Coronary artery (tissue), 2 donors: Measurements from ENCODE around the gene PTPN20.

Experiments used
- DNase-seq: peaks from one replicate; pipeline ENCODE4 v3.0.0-alpha.2; 2017; ENCODE audit warnings: low spot score
- H3K27ac ChIP-seq, 2 donors: fragments of 200-600 bp; sonication (generic); one replicate each; pipeline ENCODE4 v1.5.1; 2016 to 2019
- H3K4me3 ChIP-seq: fragments of 200-600 bp; sonication (generic); 2 replicates; pipeline ENCODE4 v1.5.1; 2016; ENCODE audit warnings: mild to moderate bottlenecking, moderate library complexity
- TF ChIP-seq, protein P1 (sequence below): fragments of 200-600 bp; sonication (generic); IDR thresholded peaks from one replicate; pipeline ENCODE4 v1.5.1; 2019; ENCODE audit warnings: antibody characterized with exemption

Gene PTPN20

DNA sequence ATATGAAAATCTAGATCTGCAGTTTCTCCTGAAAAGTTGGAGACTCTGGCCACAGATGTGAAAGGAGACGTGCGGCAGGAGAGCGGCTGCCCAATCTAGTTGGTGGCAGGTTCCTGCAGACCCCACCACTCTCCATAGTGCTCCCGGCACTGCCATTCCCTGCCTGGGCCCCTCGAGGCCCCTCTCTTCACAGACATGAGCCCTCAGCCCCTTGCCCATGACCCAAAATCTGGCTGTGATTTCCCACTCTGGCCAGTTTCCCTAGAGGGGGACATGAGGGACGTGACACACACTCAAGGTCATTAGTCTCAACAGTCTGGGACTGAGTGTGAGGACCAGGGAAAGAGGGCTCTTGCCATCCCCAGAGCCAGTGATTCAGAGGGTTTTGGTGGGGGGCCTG lies 138.7 kb downstream of the PTPN20 start:
- H3K27ac ChIP-seq: no peak overlapping the region
- DNase-seq: peak; percentile 57
- no peak overlapping the region for H3K4me3 ChIP-seq
- TF ChIP-seq, protein P1, sequence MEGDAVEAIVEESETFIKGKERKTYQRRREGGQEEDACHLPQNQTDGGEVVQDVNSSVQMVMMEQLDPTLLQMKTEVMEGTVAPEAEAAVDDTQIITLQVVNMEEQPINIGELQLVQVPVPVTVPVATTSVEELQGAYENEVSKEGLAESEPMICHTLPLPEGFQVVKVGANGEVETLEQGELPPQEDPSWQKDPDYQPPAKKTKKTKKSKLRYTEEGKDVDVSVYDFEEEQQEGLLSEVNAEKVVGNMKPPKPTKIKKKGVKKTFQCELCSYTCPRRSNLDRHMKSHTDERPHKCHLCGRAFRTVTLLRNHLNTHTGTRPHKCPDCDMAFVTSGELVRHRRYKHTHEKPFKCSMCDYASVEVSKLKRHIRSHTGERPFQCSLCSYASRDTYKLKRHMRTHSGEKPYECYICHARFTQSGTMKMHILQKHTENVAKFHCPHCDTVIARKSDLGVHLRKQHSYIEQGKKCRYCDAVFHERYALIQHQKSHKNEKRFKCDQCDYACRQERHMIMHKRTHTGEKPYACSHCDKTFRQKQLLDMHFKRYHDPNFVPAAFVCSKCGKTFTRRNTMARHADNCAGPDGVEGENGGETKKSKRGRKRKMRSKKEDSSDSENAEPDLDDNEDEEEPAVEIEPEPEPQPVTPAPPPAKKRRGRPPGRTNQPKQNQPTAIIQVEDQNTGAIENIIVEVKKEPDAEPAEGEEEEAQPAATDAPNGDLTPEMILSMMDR: no peak

DNA sequence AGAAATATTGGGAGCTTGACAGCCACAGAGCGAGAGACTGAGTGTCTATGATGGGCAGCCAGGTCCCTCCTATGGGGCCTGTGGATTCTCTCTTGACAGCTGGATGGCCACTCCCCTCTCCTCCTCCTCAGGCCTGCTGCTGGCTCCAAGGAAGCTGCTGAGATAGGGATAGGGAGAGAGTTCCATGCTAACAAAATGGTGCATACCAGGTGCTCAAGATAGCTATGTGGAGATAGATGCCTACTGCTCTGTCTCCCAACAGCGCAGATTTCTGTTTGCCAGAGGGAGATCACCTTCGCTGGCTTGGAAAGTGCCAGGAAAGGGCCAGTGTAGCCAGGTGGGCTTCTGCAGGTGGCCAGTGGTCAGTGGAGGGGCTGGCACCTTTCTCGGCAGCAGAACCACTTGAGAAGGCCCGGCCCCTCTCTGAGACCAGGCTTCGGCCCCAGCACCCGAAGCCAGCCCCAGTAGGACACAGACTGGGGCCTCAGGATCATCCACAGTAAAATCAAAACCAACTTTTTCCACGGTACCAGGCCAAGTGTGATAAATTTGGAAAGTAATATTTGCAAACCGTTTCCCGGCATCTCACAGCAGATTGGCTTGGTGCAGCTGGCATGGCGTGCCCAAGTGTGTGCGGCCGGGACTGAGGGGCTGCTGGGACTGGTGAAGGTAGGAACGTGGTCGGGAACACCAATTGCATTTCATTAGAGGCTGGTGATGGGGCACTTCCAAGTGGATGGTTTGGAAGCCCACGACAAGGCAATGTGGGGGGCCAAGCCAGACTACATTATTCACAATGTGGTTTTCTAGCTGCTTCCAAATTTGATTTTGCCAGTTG lies 139.6 kb downstream of the PTPN20 start:
- H3K27ac ChIP-seq: no peak overlapping the region
- TF ChIP-seq, protein P1: no peak
- no peak overlapping the region for H3K4me3 ChIP-seq
- DNase-seq: peak; percentile 66

DNA sequence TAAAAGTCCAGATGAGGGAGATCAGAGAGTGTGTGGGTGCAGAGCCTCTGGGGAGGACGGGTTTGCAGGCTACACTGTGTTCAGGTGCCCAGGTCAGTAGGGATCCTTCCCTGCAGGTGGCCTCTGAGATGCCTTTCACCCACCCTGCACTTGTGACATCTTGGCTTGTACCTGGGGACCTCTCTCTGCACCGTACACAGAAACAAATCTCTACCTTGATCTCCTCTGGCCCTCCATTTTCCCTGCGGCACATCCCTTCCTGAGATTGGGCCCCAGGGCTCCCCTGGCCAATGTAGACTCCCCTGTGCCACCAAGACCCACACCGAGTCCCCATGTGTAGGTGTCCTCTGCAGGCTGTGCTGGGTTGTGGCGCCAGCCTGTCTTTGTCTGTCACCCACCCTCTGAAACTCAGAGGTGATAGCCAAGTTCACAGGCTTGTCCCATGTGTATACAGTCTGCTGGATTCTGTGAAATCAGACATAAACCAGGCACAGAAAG lies 140.6 kb downstream of the PTPN20 start:
- H3K27ac ChIP-seq: no peak overlapping the region
- H3K4me3 ChIP-seq: no peak overlapping the region
- TF ChIP-seq, protein P1: no peak
- DNase-seq: peak; percentile 47
